Tibial nerve (tissue), 4 donors: Measurements from ENCODE around the gene TRPV5. TPM values are rescaled to one million over a fixed set of nuclear protein-coding genes. Genes with fewer than 3 reads are reported as not detected.

Source experiments
- DNase-seq, 2 donors: peaks; one replicate each; pipeline ENCODE4 v3.0.0-alpha.2; 2019; ENCODE audit warnings: low spot score in 2 of 2
- H3K27ac ChIP-seq, 4 donors: fragments of 200-600 bp; sonication (generic) in 3 of 4; one replicate each; pipeline ENCODE4 v1.5.1; 2017 to 2019; ENCODE audit warnings: mild to moderate bottlenecking in 1 of 4
- H3K27me3 ChIP-seq, 2 donors: fragments of 200-600 bp; sonication (generic) in 1 of 2; one replicate each; pipeline versions ENCODE4 v1.5.1 to v1.6.0; 2017 to 2019
- H3K36me3 ChIP-seq, 3 donors: fragments of 200-600 bp; sonication (generic); one replicate each; pipeline ENCODE4 v1.5.1; 2018 to 2019
- H3K4me1 ChIP-seq, 4 donors: fragments of 200-600 bp; sonication (generic) in 3 of 4; one replicate each; pipeline ENCODE4 v1.5.1; 2017 to 2019
- H3K4me3 ChIP-seq, 4 donors: fragments of 200-600 bp; sonication (generic) in 3 of 4; one replicate each; pipeline ENCODE4 v1.5.1; 2017 to 2019; ENCODE audit warnings: mild to moderate bottlenecking in 1 of 4, moderate library complexity in 1 of 4
- H3K9me3 ChIP-seq, 4 donors: fragments of 200-600 bp; sonication (generic) in 3 of 4; one replicate each; pipeline ENCODE4 v1.5.1; 2017 to 2019
- EP300 ChIP-seq, 2 donors: sonication (generic); formaldehyde crosslinking; IDR thresholded peaks; one replicate each; pipeline ENCODE4 v1.6.1; 2017; ENCODE audit warnings: antibody characterized with exemption in 2 of 2, mild to moderate bottlenecking in 1 of 2
- POLR2A ChIP-seq, 2 donors: fragments of 450-650 bp; IDR thresholded peaks; one replicate each; pipeline ENCODE4 v1.6.1; 2017; ENCODE audit warnings: antibody characterized with exemption in 2 of 2, mild to moderate bottlenecking in 2 of 2, moderate library complexity in 2 of 2
- WGBS, 2 donors: methylation state at CpG; one replicate each; pipeline ENCODE4 v1.1.5; 2018; 5-methylcytosine and 5-hydroxymethylcytosine counted together
- total RNA-seq, 4 donors: library from RNA; depleted of rRNA; stranded (reverse); fragments of >200 nt; gene quantifications; one replicate each; pipeline ENCODE4 v1.1.0, GENCODE V29; 2016
- TF ChIP-seq, protein P1 (sequence below), 5 experiments: fragments of 200-600 bp in 3 of 5; fragments of 450-650 bp in 2 of 5; sonication (generic) in 3 of 5; IDR thresholded peaks; one replicate each; pipeline ENCODE4 v1.5.1; 2016 to 2019; ENCODE audit warnings: antibody characterized with exemption in 5 of 5, mild to moderate bottlenecking in 3 of 5, moderate library complexity in 2 of 5

The TRPV5 gene
- total RNA-seq, 4 donors from 2014 or later = 0.20 to 0.21 TPM; not detected in 2

DNA sequence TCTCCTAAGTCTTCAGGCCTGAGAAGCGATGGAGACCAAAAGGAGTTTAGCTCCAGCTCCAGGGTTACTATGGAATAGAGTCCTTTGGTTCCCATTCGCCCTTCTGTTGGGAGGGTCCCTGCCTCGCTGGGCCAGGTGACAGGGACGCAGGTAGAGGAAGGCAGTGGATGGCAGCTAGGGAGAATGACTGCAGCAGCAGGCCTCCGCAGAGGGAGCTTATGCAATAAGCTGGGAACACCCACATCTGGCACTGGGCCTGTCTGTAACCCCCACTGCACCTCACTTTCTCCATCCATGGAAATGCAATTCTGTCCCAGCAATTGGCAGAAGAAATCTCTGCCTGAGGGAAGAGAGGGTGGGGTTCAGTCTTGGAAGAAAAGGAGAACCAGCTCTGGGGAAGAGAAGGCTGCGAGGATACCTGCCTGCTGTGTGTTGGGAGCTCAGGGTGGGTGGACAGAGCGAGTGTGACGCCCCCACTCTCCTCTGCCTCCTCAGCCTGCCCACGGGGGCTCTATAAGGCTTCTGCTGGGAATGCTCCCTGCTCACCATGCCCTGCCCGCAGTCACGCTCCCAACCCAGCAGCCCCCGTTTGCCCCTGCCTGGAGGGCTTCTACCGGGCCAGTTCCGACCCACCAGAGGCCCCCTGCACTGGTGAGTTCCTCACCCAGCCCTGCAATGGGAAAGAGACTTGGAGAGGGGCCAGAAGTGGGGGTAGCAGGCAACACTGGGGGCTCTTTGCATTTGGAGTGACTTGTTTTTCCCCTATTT, 68.4 kb downstream of the TRPV5 start:
- 80 to 81% methylated on average over 14 of the region's 14 CpGs for WGBS, 2 donors

GRCh38 chr7:142863891-142864685, 69.5 kb downstream of the TRPV5 start:
- H3K4me3 ChIP-seq = no peak overlapping the region
- TF ChIP-seq, protein P1, sequence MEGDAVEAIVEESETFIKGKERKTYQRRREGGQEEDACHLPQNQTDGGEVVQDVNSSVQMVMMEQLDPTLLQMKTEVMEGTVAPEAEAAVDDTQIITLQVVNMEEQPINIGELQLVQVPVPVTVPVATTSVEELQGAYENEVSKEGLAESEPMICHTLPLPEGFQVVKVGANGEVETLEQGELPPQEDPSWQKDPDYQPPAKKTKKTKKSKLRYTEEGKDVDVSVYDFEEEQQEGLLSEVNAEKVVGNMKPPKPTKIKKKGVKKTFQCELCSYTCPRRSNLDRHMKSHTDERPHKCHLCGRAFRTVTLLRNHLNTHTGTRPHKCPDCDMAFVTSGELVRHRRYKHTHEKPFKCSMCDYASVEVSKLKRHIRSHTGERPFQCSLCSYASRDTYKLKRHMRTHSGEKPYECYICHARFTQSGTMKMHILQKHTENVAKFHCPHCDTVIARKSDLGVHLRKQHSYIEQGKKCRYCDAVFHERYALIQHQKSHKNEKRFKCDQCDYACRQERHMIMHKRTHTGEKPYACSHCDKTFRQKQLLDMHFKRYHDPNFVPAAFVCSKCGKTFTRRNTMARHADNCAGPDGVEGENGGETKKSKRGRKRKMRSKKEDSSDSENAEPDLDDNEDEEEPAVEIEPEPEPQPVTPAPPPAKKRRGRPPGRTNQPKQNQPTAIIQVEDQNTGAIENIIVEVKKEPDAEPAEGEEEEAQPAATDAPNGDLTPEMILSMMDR (IDR thresholded peaks at IDR 0.05) = no peak
- TF ChIP-seq POLR2A (IDR thresholded peaks at IDR 0.05) (no peak), EP300 (IDR thresholded peaks at IDR 0.05) (no peak)
- 84 to 96% methylated on average over 28 to 34 of the region's 37 CpGs for WGBS, 2 donors

More for the DNA sequence above, 68.4 kb downstream of the TRPV5 start:
- Histone ChIP-seq H3K4me3 (no peak overlapping the region), H3K27ac (no peak overlapping the region), H3K4me1 (peaks cover 0 to 8% (median 3%) of the 10 kb centered on the region in 4 donors), H3K36me3 (peaks cover 0 to 49% (median 0%) of the 10 kb centered on the region in 3 donors), H3K9me3 (no peaks in the 10 kb centered on the region), H3K27me3 (no peaks in the 10 kb centered on the region)
- TF ChIP-seq EP300 (IDR thresholded peaks at IDR 0.05) = no peak
- TF ChIP-seq, protein P1 (IDR thresholded peaks at IDR 0.05) = no peak
- TF ChIP-seq POLR2A (IDR thresholded peaks at IDR 0.05) = no peak
- no peak for DNase-seq

GRCh38 chr7:142862786-142863400, 70.7 kb downstream of the TRPV5 start:
- TF ChIP-seq EP300 (IDR thresholded peaks at IDR 0.05) (no peak), POLR2A (IDR thresholded peaks at IDR 0.05) (no peak)
- TF ChIP-seq, protein P1 (IDR thresholded peaks at IDR 0.05) = no peak
- DNase-seq = no peak

More at GRCh38 chr7:142863891-142864685, 69.5 kb downstream of the TRPV5 start:
- H3K36me3 ChIP-seq = peaks cover 0 to 40% (median 0%) of the 10 kb centered on the region in 3 donors
- no peaks in the 10 kb centered on the region for H3K9me3 ChIP-seq
- H3K27ac ChIP-seq = no peak overlapping the region
- peaks cover 0 to 19% (median 3%) of the 10 kb centered on the region in 4 donors for H3K4me1 ChIP-seq
- DNase-seq = no peak
- H3K27me3 ChIP-seq = no peaks in the 10 kb centered on the region

DNA sequence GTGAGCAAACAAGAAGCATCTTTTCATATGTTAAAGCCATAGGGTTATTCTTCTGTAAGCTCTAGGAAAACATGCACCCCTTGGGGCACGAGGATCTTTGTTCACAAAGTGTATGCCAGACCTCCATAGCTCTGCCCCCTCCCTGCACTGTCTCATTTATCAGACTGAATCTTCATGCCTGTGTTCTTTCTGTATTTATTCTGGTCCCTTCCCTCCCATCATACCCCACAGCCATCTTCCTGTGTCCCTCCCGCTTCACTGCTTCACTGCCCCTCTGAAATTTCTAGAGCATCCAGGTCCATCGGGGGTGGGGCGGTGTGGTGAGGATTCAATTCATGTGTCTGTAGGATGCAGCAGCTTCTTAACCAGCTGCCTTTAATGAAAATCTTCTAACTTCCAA, 71.2 kb downstream of the TRPV5 start:
- H3K4me3 ChIP-seq = no peak overlapping the region
- no peak for DNase-seq
- no peak overlapping the region for H3K27ac ChIP-seq
- H3K4me1 ChIP-seq = peaks cover 0 to 20% (median 3%) of the 10 kb centered on the region in 4 donors
- peaks cover 0 to 25% (median 0%) of the 10 kb centered on the region in 3 donors for H3K36me3 ChIP-seq
- 93 to 99% methylated on average over 4 of the region's 4 CpGs for WGBS, 2 donors
- TF ChIP-seq, protein P1 (IDR thresholded peaks at IDR 0.05) = no peak
- TF ChIP-seq EP300 (IDR thresholded peaks at IDR 0.05) (no peak), POLR2A (IDR thresholded peaks at IDR 0.05) (no peak)
- H3K9me3 ChIP-seq = no peaks in the 10 kb centered on the region
- no peaks in the 10 kb centered on the region for H3K27me3 ChIP-seq

More at GRCh38 chr7:142862786-142863400, 70.7 kb downstream of the TRPV5 start:
- Histone ChIP-seq H3K4me3 (no peak overlapping the region), H3K36me3 (peaks cover 0 to 30% (median 0%) of the 10 kb centered on the region in 3 donors), H3K9me3 (no peaks in the 10 kb centered on the region), H3K27ac (no peak overlapping the region), H3K4me1 (peaks cover 0 to 20% (median 3%) of the 10 kb centered on the region in 4 donors), H3K27me3 (no peaks in the 10 kb centered on the region)
- 88 to 95% methylated on average over 7 of the region's 7 CpGs for WGBS, 2 donors
